Heart left ventricle (tissue), 13 donors: Measurements from ENCODE around the gene WDCP.
"Not testable (repeated sequence)": the region's sequence is repeated elsewhere in the genome, so short reads cannot be mapped to it uniquely, and the experiment has no call there.

Source experiments
- POLR2A ChIP-seq, 2 donors: fragments of 450-650 bp; IDR thresholded peaks; one replicate each; pipeline ENCODE4 v1.6.1; 2017; ENCODE audit warnings: antibody characterized with exemption in 2 of 2, mild to moderate bottlenecking in 2 of 2, moderate library complexity in 2 of 2
- TF ChIP-seq, protein P1 (sequence below), 12 donors: fragments of 200-600 bp; sonication (generic) in 4 of 12; IDR thresholded peaks; one replicate each; pipeline versions ENCODE4 v1.5.0 to v1.8.0; 2018 to 2022; ENCODE audit warnings: antibody characterized with exemption in 12 of 12, mild to moderate bottlenecking in 5 of 12
- donor health status: ischemic (EF 13 %, LVEDD 7.1; RV severe dilation, severe dysfunction).
- donor health status: DM: no; HTN: yes; CAD: no.
- donor health status: DM: no; HTN: no; CAD: no.
- donor health status: ischemic (EF 25% LVEDD 6.9; RV normal size, moderate dysfunction).
- donor health status: ischemic (EF 25% LVEDD 5.7; RV mildly dilated, moderate dysfunction).
- donor health status: ischemic (EF 35%, LVEDD 5.7; RV mildly dilated, moderate dysfunction).
- donor health status: nonischemic (EF 11% LVEDD 7.7; RV severe dilation, severe dysfunction).
- donor health status: DM: yes; HTN: yes; CAD: no.
- donor health status: PGD.
- donor health status: ischemic (EF 29% LVEDD 5.4; RV normal size, mild dysfunction).
- donor health status: nonischemic (EF 23%, LVEDD 6.1; RV moderate dilation, normal function).

GRCh38 chr2:24014902-24015301 lies 32.3 kb downstream of the WDCP start:
- TF ChIP-seq, protein P1, sequence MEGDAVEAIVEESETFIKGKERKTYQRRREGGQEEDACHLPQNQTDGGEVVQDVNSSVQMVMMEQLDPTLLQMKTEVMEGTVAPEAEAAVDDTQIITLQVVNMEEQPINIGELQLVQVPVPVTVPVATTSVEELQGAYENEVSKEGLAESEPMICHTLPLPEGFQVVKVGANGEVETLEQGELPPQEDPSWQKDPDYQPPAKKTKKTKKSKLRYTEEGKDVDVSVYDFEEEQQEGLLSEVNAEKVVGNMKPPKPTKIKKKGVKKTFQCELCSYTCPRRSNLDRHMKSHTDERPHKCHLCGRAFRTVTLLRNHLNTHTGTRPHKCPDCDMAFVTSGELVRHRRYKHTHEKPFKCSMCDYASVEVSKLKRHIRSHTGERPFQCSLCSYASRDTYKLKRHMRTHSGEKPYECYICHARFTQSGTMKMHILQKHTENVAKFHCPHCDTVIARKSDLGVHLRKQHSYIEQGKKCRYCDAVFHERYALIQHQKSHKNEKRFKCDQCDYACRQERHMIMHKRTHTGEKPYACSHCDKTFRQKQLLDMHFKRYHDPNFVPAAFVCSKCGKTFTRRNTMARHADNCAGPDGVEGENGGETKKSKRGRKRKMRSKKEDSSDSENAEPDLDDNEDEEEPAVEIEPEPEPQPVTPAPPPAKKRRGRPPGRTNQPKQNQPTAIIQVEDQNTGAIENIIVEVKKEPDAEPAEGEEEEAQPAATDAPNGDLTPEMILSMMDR (IDR thresholded peaks at IDR 0.05) = not testable (repeated sequence)
- TF ChIP-seq POLR2A (IDR thresholded peaks at IDR 0.05) = not testable (repeated sequence)
